Endothelial cell (in vitro differentiated cells): ENCODE measurements around the gene NEURL1B. TPM values are rescaled to one million over a fixed set of nuclear protein-coding genes. Genes with fewer than 3 reads are reported as not detected.

Source experiments
- DNase-seq: peaks from one replicate; pipeline ENCODE4 v3.0.0; 2021; ENCODE audit warnings: low spot score
- H3K27ac Mint-ChIP-seq: one replicate; pipeline ENCODE4 v1.8.0; 2021; ENCODE audit warnings: mixed read lengths, inconsistent platforms; ENCODE audit not compliant: unreplicated experiment
- H3K27me3 Mint-ChIP-seq: one replicate; pipeline ENCODE4 v1.8.0; 2021; ENCODE audit warnings: mild to moderate bottlenecking, moderate library complexity, mixed read lengths, inconsistent platforms; ENCODE audit not compliant: unreplicated experiment
- H3K36me3 Mint-ChIP-seq: one replicate; pipeline ENCODE4 v1.8.0; 2021; ENCODE audit warnings: mild to moderate bottlenecking, low read depth, mixed read lengths, inconsistent platforms; ENCODE audit not compliant: unreplicated experiment
- H3K4me1 Mint-ChIP-seq: one replicate; pipeline ENCODE4 v1.8.0; 2021; ENCODE audit warnings: mild to moderate bottlenecking, mixed read lengths, inconsistent platforms; ENCODE audit not compliant: unreplicated experiment
- H3K4me3 Mint-ChIP-seq: one replicate; pipeline ENCODE4 v1.8.0; 2021; ENCODE audit warnings: mild to moderate bottlenecking, mixed read lengths, inconsistent platforms; ENCODE audit not compliant: unreplicated experiment
- H3K9me3 Mint-ChIP-seq: one replicate; pipeline ENCODE4 v1.8.0; 2021; ENCODE audit warnings: mixed read lengths, inconsistent platforms; ENCODE audit not compliant: unreplicated experiment
- total RNA-seq: library from RNA; stranded (reverse); fragmentation: NEBNext Ultra II Directional; extraction: Animal tissue kit (Norgen Biotek cat#: 25700); gene quantifications from one replicate; pipeline ENCODE4 v1.2.1, GENCODE V29; 2021; ENCODE audit not compliant: unreplicated experiment
- TF ChIP-seq, protein P1 (sequence below): fragments of 200-600 bp; sonication (generic); IDR thresholded peaks from one replicate; pipeline ENCODE4 v1.5.0; 2021; ENCODE audit warnings: antibody characterized with exemption; ENCODE audit not compliant: unreplicated experiment

The NEURL1B gene
- total RNA-seq, 1 donor from 2014 or later, result 0.13 TPM

DNA sequence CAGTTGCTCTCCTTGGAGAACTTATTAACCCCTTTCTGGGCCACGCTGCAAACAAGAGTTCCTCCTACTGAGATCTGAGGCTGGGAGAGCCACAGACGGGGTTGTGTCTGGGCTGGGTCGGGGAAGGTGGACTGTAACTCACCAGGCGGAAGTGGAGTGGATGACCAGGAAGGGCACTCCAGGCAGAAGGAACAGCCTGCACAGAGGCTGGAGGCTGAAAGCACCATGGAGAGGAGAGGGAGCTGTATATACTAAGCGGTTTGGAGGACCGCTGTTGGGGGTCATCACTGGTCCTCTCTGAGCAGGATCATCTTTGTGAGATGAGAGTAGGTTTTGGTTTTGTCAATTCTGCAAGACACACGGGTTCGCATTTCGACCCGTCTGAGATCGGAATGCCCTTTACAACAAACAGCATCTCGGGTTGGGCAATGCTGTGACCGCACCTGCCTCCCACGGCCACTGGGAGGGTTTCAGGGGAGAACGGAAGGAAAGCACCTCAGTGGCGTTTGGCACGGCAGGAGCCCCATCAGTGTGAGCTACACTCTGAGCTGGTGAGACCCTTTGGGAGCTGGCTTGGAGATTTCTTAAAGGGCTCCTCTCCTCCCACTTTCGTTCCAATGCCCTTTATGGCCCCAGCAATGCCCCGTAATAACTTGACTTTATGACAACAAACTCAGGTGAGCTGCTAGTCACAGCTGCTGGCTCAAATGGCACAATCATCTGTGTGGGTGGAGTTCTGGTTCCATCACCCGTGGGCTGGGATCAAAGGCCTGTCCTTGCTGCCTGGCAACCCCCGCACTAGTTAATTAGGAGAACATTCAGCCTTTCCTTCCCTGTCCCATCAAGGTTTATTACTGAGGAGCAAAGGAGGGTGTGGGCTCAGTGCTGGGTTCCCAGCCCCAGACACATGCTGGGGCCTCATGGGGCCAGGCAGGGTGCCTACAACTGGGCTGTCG is 18.7 kb upstream of the NEURL1B start:
- DNase-seq, result no peak
- Mint-ChIP-seq H3K4me3 (no peak overlapping the region), H3K4me1 (no peaks in the 10 kb centered on the region), H3K27ac (no peak overlapping the region), H3K27me3 (peaks cover 6% of the 10 kb centered on the region), H3K36me3 (no peaks in the 10 kb centered on the region), H3K9me3 (no peaks in the 10 kb centered on the region)
- TF ChIP-seq, protein P1, sequence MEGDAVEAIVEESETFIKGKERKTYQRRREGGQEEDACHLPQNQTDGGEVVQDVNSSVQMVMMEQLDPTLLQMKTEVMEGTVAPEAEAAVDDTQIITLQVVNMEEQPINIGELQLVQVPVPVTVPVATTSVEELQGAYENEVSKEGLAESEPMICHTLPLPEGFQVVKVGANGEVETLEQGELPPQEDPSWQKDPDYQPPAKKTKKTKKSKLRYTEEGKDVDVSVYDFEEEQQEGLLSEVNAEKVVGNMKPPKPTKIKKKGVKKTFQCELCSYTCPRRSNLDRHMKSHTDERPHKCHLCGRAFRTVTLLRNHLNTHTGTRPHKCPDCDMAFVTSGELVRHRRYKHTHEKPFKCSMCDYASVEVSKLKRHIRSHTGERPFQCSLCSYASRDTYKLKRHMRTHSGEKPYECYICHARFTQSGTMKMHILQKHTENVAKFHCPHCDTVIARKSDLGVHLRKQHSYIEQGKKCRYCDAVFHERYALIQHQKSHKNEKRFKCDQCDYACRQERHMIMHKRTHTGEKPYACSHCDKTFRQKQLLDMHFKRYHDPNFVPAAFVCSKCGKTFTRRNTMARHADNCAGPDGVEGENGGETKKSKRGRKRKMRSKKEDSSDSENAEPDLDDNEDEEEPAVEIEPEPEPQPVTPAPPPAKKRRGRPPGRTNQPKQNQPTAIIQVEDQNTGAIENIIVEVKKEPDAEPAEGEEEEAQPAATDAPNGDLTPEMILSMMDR, result no peak

DNA sequence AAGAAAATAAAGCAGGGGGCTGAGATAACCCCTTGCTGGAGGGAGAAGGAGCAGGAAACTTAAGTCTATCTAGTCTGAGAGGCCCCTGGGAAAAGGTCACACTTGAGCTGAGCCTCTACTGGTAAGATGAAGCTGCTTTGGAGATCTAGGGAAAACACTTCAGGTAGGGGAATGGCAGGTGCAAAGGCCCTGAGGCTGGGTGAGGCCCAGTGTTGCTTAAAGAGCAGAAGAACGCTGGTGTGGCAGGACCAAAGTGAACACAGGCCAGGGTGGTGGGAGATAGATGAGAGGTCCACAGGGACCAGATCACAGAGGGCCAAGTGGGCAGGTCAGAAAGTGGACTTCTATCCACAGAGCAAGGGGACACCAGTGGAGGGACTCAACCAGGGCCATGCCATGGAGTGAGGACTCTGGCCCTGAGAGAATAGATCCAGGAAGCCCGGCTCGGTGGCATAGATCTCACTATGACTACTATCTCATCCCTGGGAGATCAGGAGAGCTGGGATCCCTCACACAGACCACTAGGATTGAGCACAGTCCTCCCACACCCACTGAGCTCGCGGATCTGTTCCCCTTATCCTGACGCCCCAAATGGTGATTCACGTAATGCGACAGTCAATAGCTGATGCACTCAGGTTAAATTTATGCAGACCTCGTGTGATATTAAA is 17.6 kb upstream of the NEURL1B start:
- Mint-ChIP-seq H3K27me3 (peaks cover 6% of the 10 kb centered on the region), H3K9me3 (no peaks in the 10 kb centered on the region), H3K4me1 (no peaks in the 10 kb centered on the region), H3K4me3 (no peak overlapping the region), H3K27ac (no peak overlapping the region), H3K36me3 (no peaks in the 10 kb centered on the region)
- DNase-seq, result no peak
- TF ChIP-seq, protein P1, result no peak

DNA sequence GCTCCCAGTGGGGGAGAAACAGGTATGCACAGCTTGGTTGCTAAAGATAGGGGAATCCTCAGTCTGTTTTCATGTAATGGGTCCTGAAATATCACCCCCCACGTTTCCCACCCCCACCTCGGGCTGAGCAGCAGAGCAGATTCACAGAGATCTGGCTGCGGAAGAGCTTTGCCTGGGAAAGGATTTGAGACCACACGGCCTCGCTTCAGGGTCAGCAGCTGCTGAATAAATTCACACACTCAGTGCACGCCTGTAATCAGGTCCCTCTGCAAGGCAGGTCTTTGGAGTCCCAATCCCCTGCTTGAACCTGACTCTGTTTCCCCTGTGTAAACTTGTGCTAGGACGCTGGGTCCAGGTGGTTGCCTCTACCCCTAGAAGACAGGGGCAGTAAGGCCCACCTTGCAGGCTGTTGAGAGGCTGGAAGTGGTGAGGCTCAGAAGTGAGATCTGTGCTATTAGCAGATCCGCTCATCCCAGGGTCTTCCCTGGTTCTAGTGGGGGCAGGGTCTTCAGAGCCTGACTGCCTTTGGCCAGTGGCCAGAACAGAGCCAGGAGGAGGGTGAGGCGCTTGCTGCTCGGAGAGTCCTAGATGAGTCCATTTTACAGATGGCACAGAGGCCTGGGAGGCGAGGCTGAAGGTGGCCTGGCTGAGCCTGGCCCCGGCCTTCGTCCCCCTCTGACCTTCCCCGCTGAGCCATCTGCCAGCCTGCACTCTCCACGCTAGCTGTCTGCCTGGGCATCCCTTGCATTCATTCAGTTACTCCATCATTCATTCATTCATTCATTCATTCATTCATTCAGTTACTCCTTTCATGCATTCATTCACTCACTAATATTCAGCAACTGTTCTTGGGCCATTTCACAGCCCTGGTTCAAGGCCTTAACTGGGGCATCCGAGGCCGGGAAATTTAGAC is 16.7 kb upstream of the NEURL1B start:
- no peak overlapping the region for H3K27ac Mint-ChIP-seq
- peaks cover 6% of the 10 kb centered on the region for H3K27me3 Mint-ChIP-seq
- H3K36me3 Mint-ChIP-seq, result no peaks in the 10 kb centered on the region
- no peak for DNase-seq
- H3K9me3 Mint-ChIP-seq, result no peaks in the 10 kb centered on the region
- TF ChIP-seq, protein P1, result no peak
- H3K4me1 Mint-ChIP-seq, result no peaks in the 10 kb centered on the region
- no peak overlapping the region for H3K4me3 Mint-ChIP-seq

DNA sequence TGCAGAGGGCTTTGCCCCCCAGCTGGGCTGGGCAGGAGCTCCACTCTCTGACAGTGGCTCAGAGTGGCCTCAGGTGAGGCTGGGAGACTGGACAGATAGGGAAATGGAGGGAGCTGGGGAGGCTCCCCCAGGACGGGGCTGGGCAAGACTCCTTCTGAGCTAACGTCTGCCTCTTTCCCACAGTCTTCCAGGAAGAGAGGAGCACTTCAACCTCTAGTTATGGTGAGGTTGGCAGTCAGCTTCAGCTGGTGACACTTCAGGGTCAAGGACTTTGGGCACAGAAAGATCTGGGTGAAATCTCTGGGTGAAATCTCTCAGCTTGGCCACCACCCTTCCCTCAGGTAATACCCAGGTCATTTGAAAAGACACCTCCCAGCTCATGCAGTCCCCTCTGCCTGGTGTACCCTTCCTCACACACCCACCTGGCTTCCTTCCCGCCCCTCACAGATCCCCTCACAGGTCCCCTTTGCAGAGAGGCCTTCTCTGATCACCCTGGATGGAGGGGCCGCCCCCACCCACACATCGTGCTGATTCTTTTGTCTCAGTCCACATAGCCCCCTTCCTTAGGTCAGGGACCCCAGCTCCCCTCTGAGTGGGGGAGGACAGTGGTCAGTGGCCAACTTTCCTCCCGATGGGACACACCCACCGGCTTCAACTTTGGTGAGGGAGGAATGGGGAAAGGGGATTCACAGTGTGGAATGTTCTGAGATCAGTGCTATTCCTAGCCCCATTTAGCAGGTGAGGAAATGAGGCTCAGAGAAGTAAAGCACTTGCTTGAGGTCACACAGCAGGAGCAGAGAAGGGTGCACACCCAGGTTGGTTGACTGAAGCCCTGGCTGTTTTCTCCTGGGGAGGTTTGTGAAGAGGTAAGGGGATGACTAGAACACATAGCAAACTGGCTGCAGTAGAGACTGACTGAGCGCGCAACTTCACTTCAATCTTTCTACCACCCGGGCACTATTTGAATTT is 15.8 kb upstream of the NEURL1B start:
- H3K27me3 Mint-ChIP-seq, result peaks cover 6% of the 10 kb centered on the region
- no peak overlapping the region for H3K4me3 Mint-ChIP-seq
- no peak for DNase-seq
- H3K4me1 Mint-ChIP-seq, result no peaks in the 10 kb centered on the region
- no peaks in the 10 kb centered on the region for H3K36me3 Mint-ChIP-seq
- TF ChIP-seq, protein P1, result no peak
- no peak overlapping the region for H3K27ac Mint-ChIP-seq
- H3K9me3 Mint-ChIP-seq, result no peaks in the 10 kb centered on the region
